Measurements from ENCODE around the gene INAVA.
A peak's percentile ranks its signal among the peaks of the same experiment; 100 is the strongest.

Gene INAVA

DNA sequence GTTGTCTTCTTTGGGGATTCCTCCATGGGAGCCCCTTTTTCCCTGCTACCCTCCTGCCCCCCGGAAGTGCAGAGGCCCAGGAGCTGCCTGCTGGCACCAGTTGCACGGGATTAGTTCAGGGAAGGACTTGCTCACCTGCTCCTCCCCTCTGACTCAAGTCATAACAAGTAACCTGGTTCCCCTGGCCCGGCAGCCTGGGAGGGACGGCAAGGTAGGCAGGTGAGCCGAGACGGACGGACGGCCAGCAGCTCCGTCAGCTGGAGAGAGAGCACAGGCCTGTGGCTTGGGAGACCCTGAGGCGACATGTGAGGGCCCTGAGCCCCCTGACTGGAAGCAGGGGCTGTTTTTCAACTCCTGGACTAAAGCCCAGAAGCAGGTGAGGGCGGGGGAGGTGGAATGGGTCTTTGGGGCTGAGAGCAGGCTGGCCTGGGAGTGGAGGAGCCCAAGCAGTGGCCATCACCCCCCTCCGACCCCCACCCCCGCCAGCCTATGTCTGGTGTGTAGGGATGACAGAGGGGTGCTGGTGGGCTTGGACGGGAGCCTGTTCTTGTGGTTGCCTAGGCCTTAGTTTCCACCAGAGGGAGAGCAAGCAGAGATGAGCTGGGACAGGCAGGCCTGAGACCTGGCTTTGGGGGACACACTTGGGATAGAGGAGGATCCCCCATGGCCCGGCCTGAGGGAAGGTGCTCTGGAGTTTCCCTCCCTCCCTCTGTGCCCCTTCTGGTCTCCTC lies at the start of gene INAVA:
Gene INAVA (plus strand): TSS at position 189 of the 731 bp plus-strand sequence. CDS start 3,501 bp downstream, outside the sequence.
- no peak for DNase-seq

GRCh38 chr1:200845360-200845759 lies 49.3 kb upstream of the INAVA start:
- no peak for DNase-seq

GRCh38 chr1:200846398-200846797 lies 48.3 kb upstream of the INAVA start:
- DNase-seq = no peak

DNA sequence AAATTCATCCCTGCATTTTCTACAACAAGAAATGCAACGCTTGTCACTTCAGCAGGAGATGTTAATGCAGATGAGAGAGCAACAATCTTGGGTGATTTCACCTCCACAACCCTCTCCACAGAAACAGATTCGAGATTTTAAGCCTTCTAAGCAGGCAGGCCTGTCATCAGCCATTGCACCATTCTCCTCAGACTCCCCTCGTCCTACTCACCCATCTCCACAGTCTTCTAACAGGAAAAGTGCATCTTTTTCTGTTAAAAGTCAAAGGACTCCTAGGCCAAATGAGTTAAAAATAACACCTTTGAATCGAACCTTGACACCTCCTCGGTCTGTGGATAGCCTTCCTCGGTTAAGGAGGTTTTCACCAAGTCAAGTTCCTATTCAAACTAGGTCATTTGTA lies 45.3 kb upstream of the INAVA start:
- DNase-seq = no peak

- no peak for DNase-seq
These were observed 44.1 kb upstream of the INAVA start for GRCh38 chr1:200850554-200850953.

- no peak for DNase-seq
These were observed 37.9 kb upstream of the INAVA start for GRCh38 chr1:200856716-200857357.

- no peak for DNase-seq
These were observed 36.9 kb upstream of the INAVA start for GRCh38 chr1:200857804-200858203.

GRCh38 chr1:200861937-200862647 lies 32.6 kb upstream of the INAVA start:
- DNase-seq = peak; percentile 51

- DNase-seq = no peak
These were observed 31.8 kb upstream of the INAVA start for GRCh38 chr1:200862713-200863415.

- no peak for DNase-seq
These were observed 28.6 kb upstream of the INAVA start for GRCh38 chr1:200866116-200866515.

- DNase-seq = no peak
These were observed 28.2 kb upstream of the INAVA start for GRCh38 chr1:200866521-200866920.

- DNase-seq = no peak
These were observed 27.5 kb upstream of the INAVA start for GRCh38 chr1:200867018-200867811.

DNA sequence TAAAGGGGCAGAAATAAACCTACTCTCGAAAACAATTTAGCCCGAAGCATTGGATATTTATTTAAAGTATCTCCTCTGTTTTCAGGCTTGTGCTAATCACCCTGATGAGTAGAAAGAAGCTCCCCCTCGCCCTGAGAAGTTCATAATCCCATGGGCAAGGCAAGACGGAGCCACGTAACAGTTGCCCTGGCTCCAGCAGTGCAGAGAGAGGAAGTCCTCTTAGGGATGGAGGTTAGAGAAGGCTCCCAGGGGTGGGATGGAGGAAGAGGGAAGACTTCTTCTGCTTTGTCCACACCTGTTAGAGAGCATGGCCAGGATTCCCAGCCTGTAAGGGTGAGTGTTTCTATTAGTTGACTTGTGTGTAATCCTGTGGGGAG lies 25.3 kb upstream of the INAVA start:
- no peak for DNase-seq

DNA sequence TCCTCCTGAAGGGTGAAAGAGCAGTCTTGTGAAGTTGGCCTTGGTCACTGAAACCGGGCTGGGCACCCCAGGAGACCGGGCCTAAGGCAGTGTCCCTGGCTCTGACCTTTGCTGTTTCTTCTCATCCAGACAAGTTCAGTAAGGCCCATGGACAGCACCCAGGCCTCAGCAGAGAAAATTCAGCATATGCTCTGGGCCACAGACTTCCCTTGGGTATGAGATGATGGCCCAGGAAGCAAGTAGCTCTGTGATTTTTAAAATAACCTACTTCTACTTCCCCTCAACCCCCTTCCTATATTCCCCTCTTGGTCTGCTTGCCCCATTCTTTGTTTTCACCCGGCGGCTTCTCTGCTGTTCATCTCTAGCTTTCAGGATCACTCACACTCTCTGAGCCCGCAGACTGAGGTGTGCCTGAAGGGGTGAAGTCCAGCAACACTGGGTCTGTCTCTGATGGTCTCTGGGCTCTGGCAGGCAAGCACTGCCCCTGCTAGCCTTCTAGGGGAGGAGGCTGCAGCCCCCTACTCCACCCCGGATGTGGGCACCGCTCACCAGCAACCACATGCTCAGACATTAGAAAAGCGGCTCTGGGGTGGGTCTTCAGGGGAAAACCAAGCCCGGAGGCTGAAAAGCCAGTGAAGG lies 24.8 kb upstream of the INAVA start:
- peak; percentile 49 for DNase-seq

- no peak for DNase-seq
These were observed 22.1 kb upstream of the INAVA start, which contains the start of gene GPR25 for GRCh38 chr1:200872446-200873115. GPR25 (plus strand) TSS chr1:200872981; CDS start chr1:200873038, 57 bp downstream.

GRCh38 chr1:200873116-200873670 lies 21.5 kb upstream of the INAVA start:
- DNase-seq = no peak

DNA sequence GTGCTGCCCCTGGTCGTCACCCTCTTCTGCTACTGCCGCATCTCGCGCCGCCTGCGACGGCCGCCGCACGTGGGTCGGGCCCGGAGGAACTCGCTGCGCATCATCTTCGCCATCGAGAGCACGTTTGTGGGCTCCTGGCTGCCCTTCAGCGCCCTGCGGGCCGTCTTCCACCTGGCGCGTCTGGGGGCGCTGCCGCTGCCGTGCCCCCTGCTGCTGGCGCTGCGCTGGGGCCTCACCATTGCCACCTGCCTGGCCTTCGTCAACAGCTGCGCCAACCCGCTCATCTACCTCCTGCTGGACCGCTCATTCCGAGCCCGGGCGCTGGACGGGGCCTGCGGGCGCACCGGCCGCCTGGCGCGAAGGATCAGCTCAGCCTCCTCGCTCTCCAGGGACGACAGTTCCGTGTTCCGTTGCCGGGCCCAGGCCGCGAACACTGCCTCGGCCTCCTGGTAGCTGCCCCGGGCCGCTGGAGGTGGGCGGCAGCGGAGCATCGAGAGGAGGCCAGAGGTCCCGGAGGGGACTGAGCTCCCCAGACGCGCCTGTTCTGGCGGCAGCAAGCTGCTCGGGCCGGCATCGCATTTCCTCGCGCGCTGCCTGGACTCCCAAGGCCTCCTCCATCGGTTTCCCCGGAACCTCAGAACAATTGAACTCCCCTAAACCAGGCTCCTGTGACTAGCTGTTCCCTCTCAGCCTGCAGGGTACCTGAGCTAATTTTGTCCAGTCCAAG lies 20.9 kb upstream of the INAVA start:
- DNase-seq = no peak

- DNase-seq = no peak
These were observed 20.0 kb upstream of the INAVA start for GRCh38 chr1:200874694-200875093.

DNA sequence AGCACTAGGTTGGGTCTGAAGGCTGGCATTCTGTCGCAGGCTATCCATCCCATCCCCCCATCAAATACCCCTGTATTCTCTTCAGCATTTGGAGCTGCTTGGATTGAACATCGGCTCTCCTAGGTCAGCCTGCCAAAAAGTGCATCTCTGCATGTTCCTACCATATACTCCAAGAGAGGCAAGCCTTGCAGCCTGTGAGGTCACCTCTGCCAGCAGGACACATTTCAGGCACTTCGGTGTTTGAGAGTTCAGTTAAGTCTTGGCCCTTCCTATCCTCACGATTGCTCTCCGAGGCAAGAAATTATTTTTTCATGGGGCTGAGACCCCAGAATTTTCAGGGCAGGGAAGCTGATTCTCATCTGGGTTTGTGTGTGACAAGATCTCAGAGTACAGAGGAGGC lies 19.3 kb upstream of the INAVA start:
- DNase-seq = no peak

DNA sequence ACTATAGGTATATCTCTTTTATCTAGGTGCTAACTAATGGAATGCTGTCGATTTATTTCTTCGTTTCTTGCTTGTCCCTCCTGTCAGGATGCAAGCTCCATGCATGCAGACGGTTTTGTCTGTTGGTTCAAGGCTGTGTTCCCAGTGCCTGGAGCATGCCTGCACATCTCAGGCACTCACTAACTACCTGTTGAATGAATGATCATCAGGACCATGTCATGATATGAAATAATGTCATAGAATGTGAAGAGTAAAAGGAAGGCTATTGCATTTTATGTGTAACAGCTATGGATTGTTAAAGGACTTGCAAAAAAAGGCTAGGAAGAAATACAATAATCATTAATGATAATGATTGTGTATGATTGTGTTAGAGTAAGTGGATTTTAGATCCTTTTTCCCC lies 17.7 kb upstream of the INAVA start:
- DNase-seq = no peak
